HG02938 (cell line): ENCODE results near the gene CAMK2D.
A peak's percentile ranks its signal among the peaks of the same experiment; 100 is the strongest.
"Not testable (repeated sequence)": the region's sequence is repeated elsewhere in the genome, so short reads cannot be mapped to it uniquely, and the experiment has no call there.

ENCODE experiments used
- ATAC-seq: cut with Tn5 transposase; IDR thresholded peaks from one replicate; pipeline ENCODE4 v1.9.1; 2021; ENCODE audit warnings: mild to moderate bottlenecking, moderate library complexity; ENCODE audit not compliant: unreplicated experiment

The CAMK2D gene

GRCh38 chr4:113761620-113762185 is at the start of gene CAMK2D:
CAMK2D (minus strand) TSS chr4:113761738; CDS start chr4:113761068, 670 bp downstream.
- peak; percentile 39 for ATAC-seq

GRCh38 chr4:113810906-113811305 is 49.4 kb upstream of the CAMK2D start:
- no peak for ATAC-seq

DNA sequence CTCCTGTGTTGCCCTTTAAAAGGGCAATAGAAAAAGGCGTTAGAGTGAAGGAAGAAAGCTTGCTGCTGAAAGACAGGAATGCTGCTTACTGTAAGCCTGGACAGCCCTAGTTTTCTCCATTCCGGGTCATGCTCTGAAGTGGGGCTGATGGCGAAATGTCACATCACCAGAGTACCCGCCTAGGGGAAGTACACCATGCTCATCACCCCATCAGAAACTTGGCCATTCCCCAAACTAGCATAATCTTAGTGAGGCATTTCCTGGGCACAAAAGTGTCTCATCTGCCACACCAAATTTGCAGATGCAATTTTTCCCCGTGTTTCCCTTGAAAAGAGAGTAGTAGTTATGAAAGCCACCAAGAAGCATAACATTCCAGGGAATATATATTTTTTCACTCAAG is 47.8 kb upstream of the CAMK2D start:
- ATAC-seq = no peak

DNA sequence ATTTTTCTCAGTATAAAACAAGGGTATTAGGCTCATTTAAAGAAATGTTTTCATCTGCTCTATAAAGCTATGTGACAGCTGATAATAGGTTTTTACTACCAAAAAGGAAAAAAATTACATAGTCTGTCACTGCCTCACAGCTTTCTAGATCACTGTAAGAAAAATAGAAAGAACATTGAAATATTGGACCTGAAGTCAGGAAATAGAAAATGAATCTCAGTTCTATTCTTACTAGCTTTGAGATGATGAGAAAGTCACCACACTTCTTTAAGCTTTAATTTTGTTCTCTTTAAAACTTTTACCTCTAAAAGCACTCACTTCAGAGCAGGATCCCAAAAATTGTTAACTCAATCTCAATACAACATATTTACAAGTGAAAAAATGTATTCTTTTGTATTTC is 45.3 kb upstream of the CAMK2D start:
- ATAC-seq = no peak

DNA sequence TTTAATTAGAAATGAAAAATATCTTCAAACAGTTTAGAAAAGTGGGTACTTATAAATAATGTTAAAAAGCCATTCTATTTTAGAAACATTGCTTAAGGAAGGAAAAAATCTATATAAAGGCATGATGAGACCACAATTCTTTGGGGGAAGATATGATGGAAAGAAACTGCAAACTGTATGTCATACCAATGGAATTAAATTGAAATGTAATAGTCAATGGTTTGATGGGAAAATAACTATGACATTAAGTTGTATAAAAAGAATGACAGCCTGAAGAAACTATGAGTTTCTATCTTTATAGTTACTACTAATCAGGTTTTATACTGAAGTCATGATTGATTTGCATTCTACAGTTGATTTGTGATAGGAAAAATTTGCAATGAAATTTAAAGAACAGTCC is 40.3 kb upstream of the CAMK2D start:
- no peak for ATAC-seq

- not testable (repeated sequence) for ATAC-seq
Measured at GRCh38 chr4:113796381-113796780, 34.8 kb upstream of the CAMK2D start.

DNA sequence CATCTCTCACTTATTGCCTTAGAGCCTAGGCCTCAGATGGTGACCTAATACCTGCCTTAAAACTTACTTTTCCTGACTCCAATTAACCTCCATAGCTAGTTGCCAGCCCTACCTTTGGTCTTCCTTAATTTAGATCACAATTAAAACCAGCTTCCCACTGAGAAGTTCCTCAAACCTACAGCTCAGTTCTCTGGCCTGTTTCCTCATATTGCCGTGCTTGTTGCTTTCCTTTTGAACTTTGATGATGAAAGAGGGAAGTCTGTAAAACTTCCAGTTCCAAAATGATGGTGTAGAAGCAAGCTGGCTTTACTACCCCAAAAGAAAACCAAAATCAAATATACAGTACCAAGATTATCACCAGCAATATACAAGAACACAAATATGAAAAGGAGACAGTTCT is 28.9 kb upstream of the CAMK2D start:
- ATAC-seq = no peak

DNA sequence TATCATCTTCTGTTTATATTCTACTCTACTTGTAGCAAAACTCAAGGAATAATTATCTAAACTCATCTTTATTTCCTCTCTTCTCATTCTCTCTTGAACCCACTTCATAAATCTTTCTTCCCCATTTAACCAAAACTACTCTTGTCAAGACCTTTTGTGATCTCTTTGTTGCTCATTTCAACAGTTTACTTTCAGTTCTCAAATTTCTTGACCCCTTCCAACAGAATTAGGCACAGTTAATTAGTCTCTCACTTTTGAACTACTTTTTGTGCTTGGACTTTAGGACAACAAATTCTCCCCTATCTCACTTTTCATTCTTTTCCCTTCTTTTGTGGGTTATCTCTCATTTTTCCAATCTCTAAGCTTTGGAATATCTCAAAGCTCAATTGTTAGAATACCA is 27.4 kb upstream of the CAMK2D start:
- ATAC-seq = no peak

DNA sequence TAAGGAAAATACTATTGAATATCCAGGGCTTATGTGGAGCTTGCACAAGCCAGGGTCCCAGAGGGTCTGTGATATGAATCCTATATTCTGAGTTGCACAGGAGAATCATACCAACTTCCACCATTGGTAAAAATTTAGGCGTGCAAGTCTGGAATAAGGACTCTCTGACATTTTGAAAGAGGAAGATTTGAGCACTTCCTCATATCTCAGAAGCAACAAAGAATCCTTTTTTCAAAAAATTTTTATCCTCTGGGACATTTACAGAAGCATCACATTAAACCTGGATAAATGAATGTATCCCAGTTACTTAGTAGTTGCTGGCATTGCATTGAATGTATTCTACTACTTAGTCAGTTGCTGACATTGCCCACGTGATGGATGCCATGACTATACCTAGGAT is 24.2 kb upstream of the CAMK2D start:
- no peak for ATAC-seq

GRCh38 chr4:113784497-113785250 is 23.1 kb upstream of the CAMK2D start:
- ATAC-seq = no peak

GRCh38 chr4:113783701-113784100 is 22.2 kb upstream of the CAMK2D start:
- no peak for ATAC-seq

GRCh38 chr4:113783289-113783688 is 21.8 kb upstream of the CAMK2D start:
- ATAC-seq = no peak

DNA sequence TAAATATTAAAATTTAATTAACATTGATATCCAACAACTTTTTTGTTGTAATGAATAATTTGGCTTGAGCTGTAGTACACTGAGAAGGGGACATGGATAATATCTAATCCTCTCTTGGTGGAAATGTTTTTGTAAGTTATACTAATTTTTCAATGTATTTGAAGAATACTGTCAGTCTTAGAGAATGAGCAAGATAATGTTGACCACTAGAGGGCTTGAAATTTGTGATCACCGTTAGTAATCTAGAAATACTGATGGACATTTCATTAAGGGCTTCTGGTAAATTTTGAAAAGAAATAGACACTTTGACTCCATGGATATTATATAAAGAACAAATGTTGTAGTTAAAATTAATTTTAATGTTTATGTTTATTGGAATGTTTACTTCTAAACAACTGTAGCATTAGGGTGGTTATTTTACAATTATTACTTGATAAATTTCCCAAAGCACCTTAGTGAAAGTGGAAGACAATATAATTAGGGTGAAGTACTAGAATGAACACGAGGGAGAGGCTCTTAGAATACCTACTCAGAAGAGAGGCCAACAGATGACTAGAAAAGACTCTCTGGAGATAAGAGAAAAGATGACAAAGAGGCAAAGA is 20.0 kb upstream of the CAMK2D start:
- no peak for ATAC-seq

DNA sequence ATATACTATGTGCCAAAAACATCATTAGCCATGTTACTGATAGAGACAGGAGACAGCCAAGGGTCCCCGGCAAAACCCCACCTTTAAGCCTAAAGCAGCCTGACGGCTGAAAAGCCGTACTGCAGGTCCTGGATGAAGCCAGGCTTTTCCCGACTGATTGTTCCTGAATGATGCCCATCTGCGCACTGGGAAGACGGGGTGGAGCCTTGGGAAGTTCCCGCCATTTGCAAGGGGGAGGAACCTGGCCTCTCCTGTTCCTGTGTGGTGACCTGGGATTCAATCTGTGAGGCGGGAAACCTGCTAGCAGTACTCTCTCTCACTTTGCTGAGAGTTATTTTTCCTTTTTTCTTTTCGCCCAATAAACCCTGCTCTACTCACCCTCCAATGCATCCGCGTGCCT is 15.1 kb upstream of the CAMK2D start:
- ATAC-seq = no peak

DNA sequence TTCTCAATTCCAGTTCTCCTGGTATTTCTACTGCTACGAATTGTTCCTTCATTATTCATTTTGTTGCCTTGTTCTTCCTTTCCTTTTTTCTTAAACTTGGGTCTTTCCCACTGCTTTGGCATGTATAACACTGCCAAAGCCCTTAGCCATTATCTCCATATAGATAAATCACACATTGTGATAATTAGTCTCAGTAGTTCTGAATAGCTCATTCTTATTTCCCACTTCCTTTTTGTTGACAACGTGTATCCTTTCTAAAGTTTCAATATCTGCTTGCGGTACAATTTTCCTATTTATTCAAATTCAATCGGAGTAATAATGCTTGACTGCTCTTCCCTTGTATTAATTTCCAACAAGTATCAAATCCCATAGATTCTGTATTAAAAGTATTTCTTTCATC is 14.5 kb upstream of the CAMK2D start:
- no peak for ATAC-seq

GRCh38 chr4:113773756-113774155 is 12.2 kb upstream of the CAMK2D start:
- ATAC-seq = no peak

DNA sequence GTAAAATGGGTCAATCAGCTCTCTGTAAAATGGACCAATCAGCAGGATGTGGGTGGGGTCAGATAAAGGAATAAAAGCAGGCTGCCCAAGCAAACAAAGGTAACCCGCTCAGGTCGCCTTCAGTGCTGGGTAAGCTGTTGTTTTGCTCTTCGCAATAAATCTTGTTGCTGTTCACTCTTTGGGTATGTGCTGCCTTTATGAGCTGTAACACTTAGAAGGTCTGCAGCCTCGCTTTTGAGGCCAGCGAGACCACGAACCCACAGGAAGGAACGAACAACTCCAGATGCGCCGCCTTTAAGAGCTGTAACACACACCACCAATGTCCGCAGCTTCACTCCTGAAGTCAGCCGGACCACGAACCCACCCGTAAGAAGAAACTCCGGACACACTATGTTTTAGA is 11.5 kb upstream of the CAMK2D start:
- ATAC-seq = no peak

GRCh38 chr4:113772319-113772718 is 10.8 kb upstream of the CAMK2D start:
- no peak for ATAC-seq

- ATAC-seq = no peak
Measured at GRCh38 chr4:113769744-113770143, 8.2 kb upstream of the CAMK2D start.

GRCh38 chr4:113768952-113769351 is 7.4 kb upstream of the CAMK2D start:
- no peak for ATAC-seq

DNA sequence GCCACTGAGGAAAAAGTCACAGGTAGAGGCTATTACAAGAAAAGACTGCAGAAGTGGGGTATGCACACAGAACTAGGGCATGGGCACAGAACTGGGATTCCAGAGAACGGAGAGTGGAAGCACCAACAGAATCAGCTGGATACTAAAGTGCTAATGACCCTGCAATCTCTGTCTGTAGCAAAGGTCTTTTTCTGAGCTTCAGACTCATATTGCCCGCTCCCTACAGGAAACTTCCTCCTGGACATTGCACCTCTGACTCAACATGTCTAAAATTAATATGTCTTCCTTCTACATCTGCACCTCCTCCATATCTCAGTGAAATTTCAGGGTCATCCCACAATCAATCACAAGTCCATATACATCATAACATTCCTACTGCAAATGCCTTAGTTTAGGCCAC is 5.3 kb upstream of the CAMK2D start:
- no peak for ATAC-seq

DNA sequence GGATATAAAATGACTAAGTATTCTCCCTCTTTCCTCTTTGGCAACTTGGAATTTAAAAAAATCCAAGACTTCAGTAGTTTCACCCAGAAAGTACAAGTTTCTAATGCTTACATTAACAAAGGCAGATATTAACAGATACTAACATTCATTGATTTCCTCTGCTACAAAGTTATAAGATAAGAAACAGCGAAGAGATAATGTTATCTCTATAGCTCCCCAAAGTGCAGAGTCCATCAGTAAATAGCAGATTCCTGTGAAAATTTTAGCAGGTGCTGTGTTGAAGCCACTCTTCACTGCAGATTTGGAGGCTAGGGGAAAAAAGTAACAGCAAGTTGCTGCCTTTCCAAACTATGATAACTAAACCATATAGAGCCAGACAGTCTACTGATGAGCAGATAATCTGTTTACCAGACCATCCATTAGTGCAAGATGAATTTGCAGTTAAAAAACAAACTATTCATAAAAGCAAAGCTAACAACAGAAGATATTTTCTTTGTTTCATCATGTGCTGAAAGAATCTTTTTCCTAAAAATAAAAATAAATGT is 3.3 kb upstream of the CAMK2D start:
- ATAC-seq = no peak
